HFF-Myc (cell line): ENCODE data around the gene GPR61.

ENCODE experiments used
- DNase-seq: peaks from one replicate; pipeline ENCODE4 v3.0.0-alpha.2; 2011; ENCODE audit warnings: low read depth; ENCODE audit errors: extremely low read depth
- H3K4me3 ChIP-seq: replicated peaks from 2 replicates; pipeline ENCODE4 v1.5.1; 2011; ENCODE audit warnings: low read depth, mild to moderate bottlenecking, control low read depth, low read length
- CTCF ChIP-seq: IDR thresholded peaks from 2 replicates; pipeline ENCODE4 v1.5.1; 2012; ENCODE audit warnings: mild to moderate bottlenecking, low read depth, low read length, control low read depth; ENCODE audit errors: missing control alignments

Gene GPR61

GRCh38 chr1:109521002-109521951, 18.4 kb upstream of the GPR61 start:
- no peak overlapping the region for H3K4me3 ChIP-seq
- no peak for TF ChIP-seq CTCF
- DNase-seq, result no peak

GRCh38 chr1:109522026-109522425, 17.6 kb upstream of the GPR61 start:
- TF ChIP-seq CTCF, result no peak
- H3K4me3 ChIP-seq, result no peak overlapping the region

GRCh38 chr1:109523706-109524105, 16.0 kb upstream of the GPR61 start:
- H3K4me3 ChIP-seq, result no peak overlapping the region
- DNase-seq, result no peak
- no peak for TF ChIP-seq CTCF

More at GRCh38 chr1:109522026-109522425, 17.6 kb upstream of the GPR61 start:
- no peak for DNase-seq

GRCh38 chr1:109527098-109527811, 12.4 kb upstream of the GPR61 start:
- TF ChIP-seq CTCF, result no peak
- H3K4me3 ChIP-seq, result no peak overlapping the region

GRCh38 chr1:109527846-109528695, 11.6 kb upstream of the GPR61 start:
- no peak for TF ChIP-seq CTCF
- H3K4me3 ChIP-seq, result no peak overlapping the region

More at GRCh38 chr1:109527098-109527811, 12.4 kb upstream of the GPR61 start:
- DNase-seq, result no peak

GRCh38 chr1:109528712-109529111, 11.0 kb upstream of the GPR61 start:
- TF ChIP-seq CTCF, result no peak
- no peak overlapping the region for H3K4me3 ChIP-seq
- DNase-seq, result no peak

More at GRCh38 chr1:109527846-109528695, 11.6 kb upstream of the GPR61 start:
- DNase-seq, result no peak
